Measurements from ENCODE around the gene RHBDL3. TPM values are rescaled to one million over a fixed set of nuclear protein-coding genes. Genes with fewer than 3 reads are reported as not detected.

Gene RHBDL3
- total RNA-seq, 2 donors from 2014 or later, result 0.63 TPM; not detected in 1

- DNase-seq (ENCODE audit: low spot score) (no peak), ATAC-seq (ENCODE audit: insufficient number of reproducible peaks, low FRiP score, low read depth) (no peak)
- Histone ChIP-seq H3K27me3 (replicated peaks; ENCODE audit: insufficient read depth) (no peaks in the 10 kb centered on the region), H3K9me3 (no peaks in the 10 kb centered on the region), H3K36me3 (no peaks in the 10 kb centered on the region), H3K4me3 (no peak overlapping the region), H3K4me1 (ENCODE audit: control insufficient read depth in 1 of 2, low read depth in 2 of 2) (no peaks in the 10 kb centered on the region), H3K27ac (no peak overlapping the region)
- TF ChIP-seq CTCF (IDR thresholded peaks at IDR 0.05), result no peak
Observed at GRCh38 chr17:32278815-32279214, 13.2 kb downstream of the RHBDL3 start.

- TF ChIP-seq CTCF (IDR thresholded peaks at IDR 0.05), result no peak
- no peak for DNase-seq (ENCODE audit: low spot score)
- no peak overlapping the region for H3K4me3 ChIP-seq
- H3K27me3 ChIP-seq (replicated peaks; ENCODE audit: insufficient read depth), result no peaks in the 10 kb centered on the region
- H3K4me1 ChIP-seq (ENCODE audit: control insufficient read depth in 1 of 2, low read depth in 2 of 2), result no peaks in the 10 kb centered on the region
- no peak overlapping the region for H3K27ac ChIP-seq
- no peaks in the 10 kb centered on the region for H3K9me3 ChIP-seq
- no peak for ATAC-seq (ENCODE audit: insufficient number of reproducible peaks, low FRiP score, low read depth)
- no peaks in the 10 kb centered on the region for H3K36me3 ChIP-seq
Observed at GRCh38 chr17:32279891-32280716, 14.5 kb downstream of the RHBDL3 start.

GRCh38 chr17:32281011-32281451, 15.4 kb downstream of the RHBDL3 start:
- no peak for ATAC-seq (ENCODE audit: insufficient number of reproducible peaks, low FRiP score, low read depth)
- no peak for TF ChIP-seq CTCF (IDR thresholded peaks at IDR 0.05)
- Histone ChIP-seq H3K4me3 (no peak overlapping the region), H3K27ac (no peak overlapping the region), H3K27me3 (replicated peaks; ENCODE audit: insufficient read depth) (no peaks in the 10 kb centered on the region), H3K4me1 (ENCODE audit: control insufficient read depth in 1 of 2, low read depth in 2 of 2) (no peaks in the 10 kb centered on the region), H3K9me3 (no peaks in the 10 kb centered on the region), H3K36me3 (no peaks in the 10 kb centered on the region)
- DNase-seq (ENCODE audit: low spot score), result no peak

GRCh38 chr17:32283745-32284201, 18.1 kb downstream of the RHBDL3 start:
- DNase-seq (ENCODE audit: low spot score) (no peak), ATAC-seq (ENCODE audit: insufficient number of reproducible peaks, low FRiP score, low read depth) (no peak)
- no peaks in the 10 kb centered on the region for H3K36me3 ChIP-seq
- H3K4me1 ChIP-seq (ENCODE audit: control insufficient read depth in 1 of 2, low read depth in 2 of 2), result no peaks in the 10 kb centered on the region
- no peak overlapping the region for H3K27ac ChIP-seq
- no peak overlapping the region for H3K4me3 ChIP-seq
- no peaks in the 10 kb centered on the region for H3K9me3 ChIP-seq
- TF ChIP-seq CTCF (IDR thresholded peaks at IDR 0.05), result no peak
- no peaks in the 10 kb centered on the region for H3K27me3 ChIP-seq (replicated peaks; ENCODE audit: insufficient read depth)

GRCh38 chr17:32285306-32285705, 19.7 kb downstream of the RHBDL3 start:
- ATAC-seq (ENCODE audit: insufficient number of reproducible peaks, low FRiP score, low read depth), result no peak
- no peaks in the 10 kb centered on the region for H3K36me3 ChIP-seq
- no peak for TF ChIP-seq CTCF (IDR thresholded peaks at IDR 0.05)
- no peak overlapping the region for H3K27ac ChIP-seq
- no peak for DNase-seq (ENCODE audit: low spot score)
- H3K9me3 ChIP-seq, result no peaks in the 10 kb centered on the region
- H3K4me3 ChIP-seq, result no peak overlapping the region
- no peaks in the 10 kb centered on the region for H3K4me1 ChIP-seq (ENCODE audit: control insufficient read depth in 1 of 2, low read depth in 2 of 2)
- no peaks in the 10 kb centered on the region for H3K27me3 ChIP-seq (replicated peaks; ENCODE audit: insufficient read depth)
